Left ventricle myocardium inferior (tissue), 1 donor: ENCODE measurements around the gene RABGEF1. TPM values are rescaled to one million over a fixed set of nuclear protein-coding genes. Genes with fewer than 3 reads are reported as not detected.
"Not testable (repeated sequence)": the region's sequence is repeated elsewhere in the genome, so short reads cannot be mapped to it uniquely, and the experiment has no call there.

ENCODE experiments used
- DNase-seq: peaks from one replicate; pipeline ENCODE4 v3.0.0-alpha.2; 2020
- H3K27ac ChIP-seq: fragments of 200-600 bp; replicated peaks from 2 replicates; pipeline ENCODE4 v1.8.0; 2021
- H3K27me3 ChIP-seq: fragments of 200-600 bp; 2 replicates; pipeline ENCODE4 v1.8.0; 2021; ENCODE audit warnings: low read depth
- H3K36me3 ChIP-seq: fragments of 200-600 bp; 2 replicates; pipeline ENCODE4 v1.8.0; 2021
- H3K4me1 ChIP-seq: fragments of 200-600 bp; 2 replicates; pipeline ENCODE4 v1.8.0; 2021
- H3K4me3 ChIP-seq: fragments of 200-600 bp; 2 replicates; pipeline ENCODE4 v1.8.0; 2021; ENCODE audit warnings: mild to moderate bottlenecking, moderate library complexity
- H3K9me3 ChIP-seq: fragments of 200-600 bp; replicated peaks from 2 replicates; pipeline ENCODE4 v1.8.0; 2021
- intact Hi-C: fragments of 100-400 bp; cut with micrococcal nuclease; formaldehyde crosslinking; loops from one replicate; pipeline ENCODE4 v1.11.0; 2022
- total RNA-seq: library from RNA; stranded (reverse); fragmentation: NEBNext Ultra II Directional; extraction: Animal tissue kit (Norgen Biotek cat#: 25700); gene quantifications from one replicate; pipeline ENCODE4 v1.2.1, GENCODE V29; 2021
- TF ChIP-seq, protein P1 (sequence below): fragments of 200-600 bp; IDR thresholded peaks from 2 replicates; pipeline ENCODE4 v1.8.0; 2021; ENCODE audit warnings: antibody characterized with exemption, mild to moderate bottlenecking, borderline replicate concordance
- donor health status: DM: no; HTN: yes; CAD: no; lungs with severe emphysema.

The RABGEF1 gene
- total RNA-seq, 1 donor from 2014 or later = 17.4 TPM

DNA sequence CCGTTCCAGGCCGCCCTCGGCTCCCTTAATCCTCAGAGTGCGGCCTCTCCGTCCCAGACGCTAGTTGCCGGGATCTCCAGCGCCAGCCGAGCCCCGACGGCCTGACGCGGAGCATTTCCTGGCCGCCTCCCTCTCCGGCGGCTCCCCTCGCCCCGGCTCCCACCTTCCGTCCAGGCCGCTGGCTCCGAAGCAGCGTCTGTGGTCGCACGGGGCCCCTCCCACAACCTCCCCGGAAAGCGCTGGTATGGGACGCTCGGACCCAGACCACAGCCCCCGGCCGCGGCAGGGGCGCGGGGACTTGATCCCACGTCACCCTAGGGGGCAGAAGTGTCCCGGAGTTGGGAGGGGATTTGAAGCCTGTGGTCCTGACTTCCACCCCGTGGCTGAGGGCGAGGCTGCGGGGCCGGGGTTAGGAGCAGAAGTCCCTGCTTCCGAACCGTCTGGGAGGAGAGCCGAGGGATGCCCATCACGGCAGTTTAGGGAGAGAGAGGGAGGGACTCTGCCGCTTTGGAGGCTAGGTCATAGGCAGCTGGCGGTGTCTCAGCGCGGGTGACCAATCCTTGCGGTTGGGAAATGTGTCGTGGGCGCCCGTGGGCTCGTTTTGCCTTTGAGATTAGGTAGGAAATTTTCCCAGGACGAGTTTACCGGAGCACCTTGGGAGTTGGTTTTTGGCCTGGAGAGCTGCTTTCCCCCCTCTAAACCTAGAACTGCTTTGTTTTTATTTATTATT, 612 bp downstream of the RABGEF1 start:
- peak; percentile 40 for DNase-seq
- intact Hi-C loops = not testable (repeated sequence)
- TF ChIP-seq, protein P1, sequence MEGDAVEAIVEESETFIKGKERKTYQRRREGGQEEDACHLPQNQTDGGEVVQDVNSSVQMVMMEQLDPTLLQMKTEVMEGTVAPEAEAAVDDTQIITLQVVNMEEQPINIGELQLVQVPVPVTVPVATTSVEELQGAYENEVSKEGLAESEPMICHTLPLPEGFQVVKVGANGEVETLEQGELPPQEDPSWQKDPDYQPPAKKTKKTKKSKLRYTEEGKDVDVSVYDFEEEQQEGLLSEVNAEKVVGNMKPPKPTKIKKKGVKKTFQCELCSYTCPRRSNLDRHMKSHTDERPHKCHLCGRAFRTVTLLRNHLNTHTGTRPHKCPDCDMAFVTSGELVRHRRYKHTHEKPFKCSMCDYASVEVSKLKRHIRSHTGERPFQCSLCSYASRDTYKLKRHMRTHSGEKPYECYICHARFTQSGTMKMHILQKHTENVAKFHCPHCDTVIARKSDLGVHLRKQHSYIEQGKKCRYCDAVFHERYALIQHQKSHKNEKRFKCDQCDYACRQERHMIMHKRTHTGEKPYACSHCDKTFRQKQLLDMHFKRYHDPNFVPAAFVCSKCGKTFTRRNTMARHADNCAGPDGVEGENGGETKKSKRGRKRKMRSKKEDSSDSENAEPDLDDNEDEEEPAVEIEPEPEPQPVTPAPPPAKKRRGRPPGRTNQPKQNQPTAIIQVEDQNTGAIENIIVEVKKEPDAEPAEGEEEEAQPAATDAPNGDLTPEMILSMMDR = peak; percentile 21

DNA sequence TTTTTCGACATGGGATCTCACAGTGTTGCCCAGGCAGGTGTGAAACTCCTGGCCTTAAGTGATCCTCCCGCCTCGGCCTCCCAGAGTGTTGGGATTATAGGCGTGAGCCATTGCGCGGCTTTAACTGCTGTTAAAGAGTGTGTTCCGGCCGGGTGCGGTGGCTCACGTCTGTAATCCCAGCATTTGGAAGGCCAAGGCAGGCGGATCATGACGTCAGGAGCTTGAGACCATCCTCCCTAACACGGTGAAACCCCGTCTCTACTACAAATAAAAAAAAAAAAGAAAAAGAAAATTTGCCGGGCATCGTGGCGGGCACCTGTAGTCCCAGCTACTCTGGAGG, 1.1 kb downstream of the RABGEF1 start:
- Histone ChIP-seq H3K27me3 (no peaks in the 10 kb centered on the region), H3K4me3 (peak overlapping the region; percentile 96), H3K9me3 (no peaks in the 10 kb centered on the region), H3K36me3 (no peaks in the 10 kb centered on the region), H3K27ac (peak overlapping the region; percentile 96), H3K4me1 (peaks cover 73% of the 10 kb centered on the region)
- no peak for DNase-seq
- TF ChIP-seq, protein P1 = no peak
- intact Hi-C loops = no loop called here

More for the DNA sequence above, 612 bp downstream of the RABGEF1 start:
- not testable (repeated sequence) for H3K9me3 ChIP-seq, H3K27me3 ChIP-seq, H3K36me3 ChIP-seq
- peaks cover 68% of the 10 kb centered on the region for H3K4me1 ChIP-seq
- peak overlapping the region; percentile 96 for H3K4me3 ChIP-seq
- H3K27ac ChIP-seq = peak overlapping the region; percentile 96

DNA sequence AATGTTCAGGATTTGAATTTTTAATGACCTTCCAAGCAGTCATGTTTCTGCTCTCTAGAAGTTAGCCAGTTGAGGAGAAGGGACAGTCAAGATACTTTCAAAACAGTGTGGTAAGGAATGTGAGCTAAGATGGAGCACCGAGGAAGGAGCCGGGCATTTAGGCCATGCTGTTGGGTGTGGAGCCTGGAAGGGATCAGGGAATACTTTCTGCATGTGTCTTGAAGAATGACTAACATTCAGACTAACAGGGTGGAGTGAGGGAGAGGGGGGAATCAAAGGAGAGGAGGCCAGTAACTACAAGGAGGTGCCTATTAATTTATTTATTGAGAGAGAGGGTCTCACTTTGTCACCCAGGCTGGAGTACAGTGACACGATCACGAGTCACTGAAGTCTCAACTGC, 1.8 kb downstream of the RABGEF1 start:
- intact Hi-C loops, H3K9me3 ChIP-seq, DNase-seq, H3K27ac ChIP-seq, H3K36me3 ChIP-seq, H3K27me3 ChIP-seq: not testable (repeated sequence)
- H3K4me1 ChIP-seq = peaks cover 75% of the 10 kb centered on the region
- peak overlapping the region; percentile 96 for H3K4me3 ChIP-seq

DNA sequence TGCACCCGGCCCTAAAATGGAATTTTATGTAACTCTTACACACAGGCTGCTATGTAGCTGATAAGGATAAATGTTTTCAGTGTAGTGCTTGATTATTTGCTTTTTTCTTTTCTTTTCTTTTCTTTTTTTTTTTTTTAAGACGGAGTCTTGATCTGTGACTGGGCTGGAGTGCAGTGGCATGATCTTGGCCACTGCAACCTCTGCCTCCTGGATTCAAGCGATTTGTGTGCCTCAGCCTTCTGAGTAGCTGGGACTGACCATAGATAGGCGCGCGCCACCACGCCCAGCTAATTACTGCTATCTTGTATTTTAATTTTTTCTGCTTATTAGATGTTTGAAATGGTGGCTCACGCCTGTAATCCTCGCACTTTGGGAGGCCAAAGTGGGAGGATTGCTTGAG, 3.4 kb downstream of the RABGEF1 start:
- Histone ChIP-seq H3K4me3 (no peak overlapping the region), H3K4me1 (peaks cover 79% of the 10 kb centered on the region), H3K27me3 (no peaks in the 10 kb centered on the region), H3K36me3 (no peaks in the 10 kb centered on the region), H3K27ac (no peak overlapping the region), H3K9me3 (no peaks in the 10 kb centered on the region)
- no peak for DNase-seq
- intact Hi-C loops = no loop called here
- TF ChIP-seq, protein P1 = no peak

DNA sequence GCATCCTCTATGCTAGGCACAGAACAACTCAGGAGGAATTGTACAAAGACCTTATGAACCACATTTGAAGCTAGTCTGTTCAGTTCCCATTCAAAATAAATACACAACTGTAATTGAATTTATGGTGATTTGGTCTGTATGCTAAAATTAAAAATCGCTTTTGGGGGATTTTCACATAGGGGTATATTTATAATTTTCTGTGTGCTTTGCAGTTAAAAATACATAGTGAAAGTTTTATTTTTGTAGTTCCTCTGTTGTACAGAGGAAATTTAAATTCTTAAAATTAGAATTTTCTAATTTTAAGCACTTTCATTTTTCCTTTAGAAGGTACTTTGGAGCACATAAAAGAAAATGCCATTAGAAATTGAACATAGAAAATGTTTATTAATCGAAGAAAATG, 6.9 kb downstream of the RABGEF1 start:
- intact Hi-C loops = no loop called here
- no peak for DNase-seq
- Histone ChIP-seq H3K27me3 (no peaks in the 10 kb centered on the region), H3K4me1 (peaks cover 66% of the 10 kb centered on the region), H3K36me3 (no peaks in the 10 kb centered on the region), H3K27ac (no peak overlapping the region), H3K9me3 (no peaks in the 10 kb centered on the region), H3K4me3 (no peak overlapping the region)
- TF ChIP-seq, protein P1 = no peak

DNA sequence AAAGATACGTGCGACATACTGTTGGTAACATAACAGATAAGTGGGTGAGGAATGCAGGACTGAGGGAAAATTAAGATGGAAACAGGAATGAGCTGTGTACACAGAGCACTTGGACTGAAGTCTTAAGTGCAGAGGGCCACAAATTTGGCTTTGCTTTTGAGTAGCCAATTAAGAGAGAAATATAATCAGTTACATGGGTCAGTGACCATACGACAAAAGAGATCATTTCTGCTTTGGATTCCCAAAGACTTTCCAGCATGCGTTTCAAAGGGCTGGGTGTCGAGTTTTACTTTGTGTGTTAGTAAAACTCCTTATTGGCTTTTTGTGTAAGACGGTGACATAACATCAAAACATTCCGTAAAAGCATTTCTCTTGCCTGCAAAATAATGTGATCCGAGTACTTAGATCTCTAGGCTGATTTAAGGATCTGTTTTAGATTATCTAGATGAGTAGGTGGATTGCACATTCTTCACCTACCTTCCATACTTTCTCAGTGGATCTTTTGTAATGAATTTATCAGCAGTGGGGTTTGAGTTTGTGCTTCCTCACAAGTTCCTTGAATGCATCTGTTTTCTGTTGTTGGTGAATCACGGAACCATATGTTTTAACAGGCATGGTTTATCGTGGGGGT, 7.5 kb downstream of the RABGEF1 start:
- intact Hi-C loops = no loop called here
- Histone ChIP-seq H3K36me3 (no peaks in the 10 kb centered on the region), H3K4me3 (no peak overlapping the region), H3K9me3 (no peaks in the 10 kb centered on the region), H3K27me3 (no peaks in the 10 kb centered on the region), H3K27ac (peak overlapping the region; percentile 45), H3K4me1 (peaks cover 60% of the 10 kb centered on the region)
- no peak for DNase-seq
- TF ChIP-seq, protein P1 = no peak
